CD8-positive, alpha-beta memory T cell (primary cell): Measurements from ENCODE around the gene CLIC1. TPM values are rescaled to one million over a fixed set of nuclear protein-coding genes. Genes with fewer than 3 reads are reported as not detected.

ENCODE experiments used
- CTCF ChIA-PET: fragments of 350-600 bp; sonication (Branson Sonifier 250); formaldehyde crosslinking; loops from one replicate; lab custom pipeline; 2021; ENCODE audit warnings: antibody characterized with exemption; lab: Charles Lee
- POLR2A ChIA-PET: fragments of 350-600 bp; sonication (Branson Sonifier 250); formaldehyde crosslinking; loops from one replicate; lab custom pipeline; 2021; ENCODE audit warnings: antibody characterized with exemption; lab: Charles Lee
- DNase-seq, 5 donors: peaks; one replicate each; pipeline versions ENCODE4 v3.0.0 to v3.0.0-alpha.2; 2020 to 2022; ENCODE audit warnings: mixed read lengths in 1 of 5
- H3K27ac ChIP-seq: one replicate; pipeline ENCODE4 v1.7.0; 2013; ENCODE audit warnings: low read depth, mild to moderate bottlenecking, low read length, moderate library complexity
- H3K27me3 ChIP-seq: 2 replicates; pipeline ENCODE4 v1.7.0; 2013; ENCODE audit warnings: low read length, mild to moderate bottlenecking; ENCODE audit not compliant: insufficient read depth, poor library complexity, severe bottlenecking
- H3K36me3 ChIP-seq: 2 replicates; pipeline ENCODE4 v1.7.0; 2013; ENCODE audit warnings: mild to moderate bottlenecking, low read length, moderate library complexity; ENCODE audit not compliant: insufficient read depth
- H3K4me1 ChIP-seq: 2 replicates; pipeline ENCODE4 v1.7.0; 2013; ENCODE audit warnings: mild to moderate bottlenecking, low read length, moderate library complexity; ENCODE audit not compliant: insufficient read depth
- H3K4me3 ChIP-seq: 2 replicates; pipeline ENCODE4 v1.7.0; 2013; ENCODE audit warnings: mild to moderate bottlenecking, low read length
- H3K9me3 ChIP-seq: 2 replicates; pipeline ENCODE4 v1.7.0; 2013; ENCODE audit warnings: mild to moderate bottlenecking, low read length
- H3K27ac Mint-ChIP-seq, 8 donors: one replicate each; pipeline ENCODE4 v1.8.0; 2020 to 2021; ENCODE audit warnings: mixed read lengths in 8 of 8, mild to moderate bottlenecking in 6 of 8, inconsistent platforms in 3 of 8, moderate library complexity in 3 of 8
- H3K27me3 Mint-ChIP-seq, 2 donors: one replicate each; pipeline ENCODE4 v1.8.0; 2020 to 2021; ENCODE audit warnings: mixed read lengths in 2 of 2, mild to moderate bottlenecking in 1 of 2, moderate library complexity in 1 of 2
- H3K36me3 Mint-ChIP-seq, 3 donors: one replicate each; pipeline ENCODE4 v1.8.0; 2020 to 2021; ENCODE audit warnings: mixed read lengths in 3 of 3, inconsistent platforms in 1 of 3, mild to moderate bottlenecking in 1 of 3
- H3K4me1 Mint-ChIP-seq, 3 donors: one replicate each; pipeline ENCODE4 v1.8.0; 2020 to 2021; ENCODE audit warnings: mixed read lengths in 3 of 3, inconsistent platforms in 1 of 3, mild to moderate bottlenecking in 1 of 3
- H3K4me3 Mint-ChIP-seq, 7 donors: one replicate each; pipeline ENCODE4 v1.8.0; 2020 to 2021; ENCODE audit warnings: mixed read lengths in 7 of 7, mild to moderate bottlenecking in 6 of 7, moderate library complexity in 4 of 7, inconsistent platforms in 2 of 7
- H3K9me3 Mint-ChIP-seq, 5 donors: one replicate each; pipeline ENCODE4 v1.8.0; 2020 to 2022; ENCODE audit warnings: mixed read lengths in 5 of 5, mild to moderate bottlenecking in 3 of 5, moderate library complexity in 2 of 5, inconsistent platforms in 1 of 5
- polyA plus RNA-seq: library from polyadenylated mRNA; unstranded; fragments of 300-500 nt; fragmentation: Illumina TruSeq; gene quantifications from one replicate; pipeline ENCODE4 v1.2.3, GENCODE V29; 2021
- total RNA-seq, 2 experiments: library from RNA; stranded (reverse); gene quantifications; one replicate each; pipeline ENCODE4 v1.2.3, GENCODE V29; 2021

CLIC1 gene
- total and polyA plus RNA-seq, 3 experiments from 2014 or later, result 377 to 657 (median 377) TPM

DNA sequence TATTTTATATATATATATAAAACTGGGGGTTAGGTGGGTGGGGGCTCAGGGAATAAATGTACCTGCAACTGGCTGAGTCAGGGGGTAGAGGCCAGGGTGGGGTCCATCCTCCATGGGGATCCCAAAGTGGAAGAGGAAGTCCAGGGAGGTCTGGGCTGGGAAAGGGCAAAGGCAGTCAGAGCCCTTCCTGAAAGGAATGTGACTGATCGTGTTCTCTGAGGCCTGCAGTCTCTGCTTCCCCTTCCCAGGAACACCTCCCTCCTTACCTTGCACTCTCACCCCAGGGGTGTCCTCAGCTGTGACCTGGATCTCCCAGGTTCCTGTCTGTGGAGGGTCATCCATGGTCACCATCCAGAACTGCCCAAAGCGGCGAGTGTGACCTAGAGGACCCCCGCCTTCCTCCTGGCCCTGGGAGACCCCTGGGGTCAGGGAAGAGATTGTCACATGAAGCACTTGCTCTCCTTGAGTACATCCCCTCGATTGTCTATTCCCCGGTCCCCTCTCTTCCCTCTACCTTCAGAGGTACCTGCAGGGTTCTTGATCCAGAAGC is 30.8 kb upstream of the CLIC1 start:
- Histone ChIP-seq H3K4me3 (no peak overlapping the region), H3K4me1 (peaks cover 20% of the 10 kb centered on the region), H3K36me3 (no peaks in the 10 kb centered on the region), H3K27ac (no peak overlapping the region), H3K9me3 (no peaks in the 10 kb centered on the region), H3K27me3 (no peaks in the 10 kb centered on the region)
- POLR2A ChIA-PET, result no interaction called here
- H3K4me1 Mint-ChIP-seq, result peaks cover 14 to 18% (median 16%) of the 10 kb centered on the region in 3 donors
- peaks cover 0 to 3% (median 0%) of the 10 kb centered on the region in 5 donors for H3K9me3 Mint-ChIP-seq
- H3K4me3 Mint-ChIP-seq, result no peak overlapping the region
- DNase-seq, result no peak
- peaks cover 0 to 1% (median 0%) of the 10 kb centered on the region in 3 donors for H3K36me3 Mint-ChIP-seq
- H3K27ac Mint-ChIP-seq, result no peak overlapping the region
- CTCF ChIA-PET, result interaction anchor here (0.9 to 1.5 kb wide), 2 partner anchors 37 to 63 kb away, joined by 3 read pairs; no protein-coding TSS in a partner anchor
- H3K27me3 Mint-ChIP-seq, result no peaks in the 10 kb centered on the region

DNA sequence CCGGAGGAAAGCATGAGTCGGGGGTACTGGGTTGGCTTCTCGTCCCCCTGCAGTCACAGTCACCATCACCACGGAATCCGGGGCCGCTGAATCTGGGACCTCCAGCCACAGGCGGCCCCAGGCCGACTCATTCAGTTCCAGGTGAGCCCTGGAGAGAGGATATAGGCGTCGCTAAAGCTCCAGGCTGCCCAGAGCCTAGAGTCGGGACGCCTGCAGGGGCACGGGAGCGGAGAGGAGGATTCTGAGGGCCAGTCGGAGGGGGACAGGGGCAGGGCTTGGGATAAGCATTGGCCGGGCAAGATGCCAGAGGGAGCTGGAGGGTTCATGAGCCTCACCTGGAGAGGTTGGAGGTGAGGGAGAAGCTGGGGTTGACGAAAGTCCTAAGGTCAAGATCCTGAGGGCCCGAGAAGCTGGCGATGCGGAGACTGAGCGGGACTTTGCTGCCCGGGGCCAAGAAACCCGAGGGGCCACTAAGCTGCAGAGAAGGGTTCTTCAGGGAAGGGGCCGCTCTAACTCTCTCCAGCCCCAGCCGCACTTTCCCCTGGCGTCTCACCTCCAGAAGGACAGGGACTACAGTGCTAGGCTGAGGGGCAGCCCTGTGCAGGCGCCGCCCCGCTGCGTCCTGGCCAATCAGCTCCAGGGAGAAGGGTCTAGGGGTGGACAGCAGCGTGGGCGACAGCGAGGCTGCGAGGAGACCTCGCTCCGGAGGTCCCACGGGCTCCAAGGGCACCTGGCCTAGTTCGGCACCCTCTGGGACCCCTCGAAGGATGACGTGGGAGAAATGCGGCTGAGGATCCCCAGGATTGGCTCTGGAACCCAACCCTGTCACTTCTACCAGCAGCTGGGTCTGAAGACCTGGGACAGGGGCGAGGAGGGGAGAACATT is 29.8 kb upstream of the CLIC1 start:
- no peaks in the 10 kb centered on the region for H3K27me3 Mint-ChIP-seq
- Histone ChIP-seq H3K36me3 (no peaks in the 10 kb centered on the region), H3K27me3 (no peaks in the 10 kb centered on the region), H3K9me3 (no peaks in the 10 kb centered on the region), H3K4me3 (no peak overlapping the region), H3K4me1 (peaks cover 11% of the 10 kb centered on the region), H3K27ac (no peak overlapping the region)
- POLR2A ChIA-PET, result no interaction called here
- no peak overlapping the region for H3K4me3 Mint-ChIP-seq
- CTCF ChIA-PET, result no interaction called here
- peaks cover 8 to 10% (median 9%) of the 10 kb centered on the region in 3 donors for H3K4me1 Mint-ChIP-seq
- H3K9me3 Mint-ChIP-seq, result no peaks in the 10 kb centered on the region
- peaks cover 0 to 1% (median 0%) of the 10 kb centered on the region in 3 donors for H3K36me3 Mint-ChIP-seq
- H3K27ac Mint-ChIP-seq, result peak overlapping the region in 1 of 8 donors; percentile 65
- no peak for DNase-seq

DNA sequence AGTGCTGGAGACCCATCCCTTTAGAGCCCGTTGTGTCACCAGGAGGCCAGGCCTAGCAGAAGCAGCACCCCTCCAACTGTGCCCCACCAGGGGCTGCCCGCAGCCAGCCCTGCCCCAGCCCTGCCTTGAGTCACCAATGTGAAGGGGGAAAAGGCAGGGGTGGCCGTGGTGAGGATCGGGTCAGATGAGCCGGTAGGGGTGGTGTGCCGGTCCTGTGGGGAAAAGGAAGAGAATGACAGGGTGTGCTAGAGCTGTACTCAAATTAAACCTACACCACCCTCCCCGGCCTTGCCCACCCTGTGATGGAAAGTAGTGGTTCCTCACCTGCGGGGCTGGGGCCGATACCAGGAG is 29.2 kb upstream of the CLIC1 start:
- ChIA-PET POLR2A (no interaction called here), CTCF (no interaction called here)
- H3K36me3 ChIP-seq, result no peaks in the 10 kb centered on the region
- H3K27ac ChIP-seq, result no peak overlapping the region
- Mint-ChIP-seq H3K4me1 (peaks cover 5 to 7% (median 6%) of the 10 kb centered on the region in 3 donors), H3K36me3 (peaks cover 0 to 3% (median 3%) of the 10 kb centered on the region in 3 donors), H3K4me3 (no peak overlapping the region), H3K9me3 (no peaks in the 10 kb centered on the region), H3K27me3 (no peaks in the 10 kb centered on the region), H3K27ac (peak overlapping the region in 1 of 8 donors; percentile 68)
- H3K9me3 ChIP-seq, result no peaks in the 10 kb centered on the region
- H3K27me3 ChIP-seq, result no peaks in the 10 kb centered on the region
- no peak overlapping the region for H3K4me3 ChIP-seq
- H3K4me1 ChIP-seq, result peaks cover 6% of the 10 kb centered on the region
- DNase-seq, result no peak

DNA sequence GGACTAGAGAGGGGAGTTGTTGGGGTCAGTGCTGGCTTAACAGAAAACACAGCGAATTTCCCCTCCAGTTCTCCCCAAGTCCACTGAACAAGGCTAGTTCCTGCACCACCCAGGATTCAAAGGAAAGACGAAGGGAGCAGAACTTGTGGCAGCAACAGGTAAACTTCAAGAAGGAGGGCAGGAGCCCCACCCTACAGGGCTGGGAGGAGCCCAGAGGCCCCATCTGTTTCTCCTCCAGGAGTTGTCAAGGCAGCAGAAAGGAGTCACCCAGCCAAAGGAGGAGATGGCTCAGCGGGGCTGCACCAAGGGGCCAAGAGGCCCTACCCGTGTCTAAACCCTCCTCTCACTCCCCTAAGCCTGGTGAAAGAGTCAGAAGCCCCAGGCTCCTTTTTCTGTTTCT is 27.9 kb upstream of the CLIC1 start:
- no peaks in the 10 kb centered on the region for H3K9me3 ChIP-seq
- no peak overlapping the region for H3K27ac ChIP-seq
- H3K27me3 ChIP-seq, result no peaks in the 10 kb centered on the region
- no peaks in the 10 kb centered on the region for H3K27me3 Mint-ChIP-seq
- H3K4me3 Mint-ChIP-seq, result no peak overlapping the region
- POLR2A ChIA-PET, result no interaction called here
- peaks cover 0 to 8% (median 7%) of the 10 kb centered on the region in 3 donors for H3K36me3 Mint-ChIP-seq
- DNase-seq, result no peak
- H3K9me3 Mint-ChIP-seq, result no peaks in the 10 kb centered on the region
- H3K4me3 ChIP-seq, result no peak overlapping the region
- CTCF ChIA-PET, result no interaction called here
- peak overlapping the region in 2 of 8 donors; percentile 33 to 50 for H3K27ac Mint-ChIP-seq
- peaks cover 6% of the 10 kb centered on the region for H3K36me3 ChIP-seq
- H3K4me1 Mint-ChIP-seq, result no peaks in the 10 kb centered on the region
- no peaks in the 10 kb centered on the region for H3K4me1 ChIP-seq

DNA sequence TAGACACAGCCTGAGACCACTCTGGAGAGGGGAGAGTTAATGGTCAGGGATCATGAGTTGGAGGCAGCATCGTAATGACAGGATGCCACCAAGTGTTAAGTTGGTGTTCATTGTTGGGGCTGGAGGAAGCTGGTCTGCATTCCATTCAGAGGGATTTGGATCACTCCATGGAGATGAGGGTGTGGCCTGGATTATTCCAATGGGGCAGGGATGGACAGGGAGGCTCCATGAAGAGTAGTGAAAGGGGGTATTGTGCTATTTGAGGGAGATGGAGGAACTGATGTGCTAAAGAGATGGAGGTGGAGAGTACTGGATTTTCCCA is 27.2 kb upstream of the CLIC1 start:
- peaks cover 0 to 12% (median 8%) of the 10 kb centered on the region in 3 donors for H3K36me3 Mint-ChIP-seq
- H3K27me3 Mint-ChIP-seq, result no peaks in the 10 kb centered on the region
- H3K9me3 Mint-ChIP-seq, result no peaks in the 10 kb centered on the region
- Histone ChIP-seq H3K4me1 (no peaks in the 10 kb centered on the region), H3K36me3 (peaks cover 6% of the 10 kb centered on the region), H3K4me3 (no peak overlapping the region), H3K27ac (no peak overlapping the region), H3K9me3 (no peaks in the 10 kb centered on the region), H3K27me3 (no peaks in the 10 kb centered on the region)
- no peaks in the 10 kb centered on the region for H3K4me1 Mint-ChIP-seq
- ChIA-PET CTCF (no interaction called here), POLR2A (no interaction called here)
- peak overlapping the region in 4 of 8 donors; percentile 33 to 70 (median 44) for H3K27ac Mint-ChIP-seq
- H3K4me3 Mint-ChIP-seq, result no peak overlapping the region
- no peak for DNase-seq

DNA sequence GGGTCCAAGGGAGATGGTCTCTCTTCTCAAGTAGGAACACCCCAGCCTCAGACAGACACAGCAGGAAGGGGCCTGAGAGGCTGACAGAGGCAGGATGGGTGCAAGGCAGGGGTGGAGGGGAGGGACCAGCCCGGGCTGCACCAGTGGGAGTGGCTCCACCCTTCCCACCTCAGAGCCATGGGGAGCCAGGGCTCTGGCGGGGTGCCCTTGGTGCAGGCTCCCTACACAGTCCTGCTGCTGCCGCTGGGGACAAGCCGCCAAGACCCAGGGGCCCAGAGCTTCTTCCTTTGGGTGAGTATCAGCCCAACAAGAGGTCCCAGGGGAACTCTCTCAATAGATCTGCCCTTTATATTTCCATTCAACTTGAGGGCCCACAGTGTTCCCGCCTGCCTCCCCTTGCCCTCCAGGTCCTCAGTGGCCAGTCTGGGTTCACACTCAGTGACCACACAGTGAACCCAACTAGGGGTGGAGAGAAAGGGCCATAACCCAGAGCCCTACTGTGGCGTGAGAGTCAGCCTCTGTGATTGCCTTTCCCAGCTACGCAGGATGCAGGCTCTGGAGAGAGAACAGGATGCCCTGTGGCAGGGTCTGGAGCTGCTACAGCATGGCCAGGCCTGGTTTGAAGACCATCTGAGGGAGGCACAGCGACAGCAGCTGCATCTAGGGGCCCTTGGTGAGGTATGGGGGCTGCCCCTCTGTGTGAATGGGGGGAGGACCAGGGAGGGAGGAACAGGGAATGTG is 26.7 kb upstream of the CLIC1 start:
- H3K27me3 ChIP-seq, result no peaks in the 10 kb centered on the region
- CTCF ChIA-PET, result no interaction called here
- peak overlapping the region in 3 of 8 donors; percentile 38 to 70 (median 56) for H3K27ac Mint-ChIP-seq

DNA sequence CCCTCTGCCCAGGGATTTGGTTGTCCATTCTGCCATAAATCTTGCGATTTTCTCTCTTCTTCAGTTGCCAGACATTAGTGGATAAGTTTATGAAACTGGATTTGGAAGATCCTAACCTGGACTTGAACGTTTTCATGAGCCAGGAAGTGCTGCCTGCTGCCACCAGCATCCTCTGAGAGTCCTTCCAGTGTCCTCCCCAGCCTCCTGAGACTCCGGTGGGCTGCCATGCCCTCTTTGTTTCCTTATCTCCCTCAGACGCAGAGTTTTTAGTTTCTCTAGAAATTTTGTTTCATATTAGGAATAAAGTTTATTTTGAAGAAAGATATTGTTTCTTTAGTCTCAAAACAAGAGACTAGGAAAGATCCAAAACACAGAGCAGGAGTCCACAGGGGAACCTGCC is 26.0 kb upstream of the CLIC1 start, which contains the start of gene SAPCD1:
SAPCD1 (plus strand) TSS at position 301 of the 400 bp plus-strand sequence. CDS start 399 bp downstream, outside the sequence.
- no peak within 1 kb of the TSS for H3K4me3 Mint-ChIP-seq
- H3K4me3 ChIP-seq, result no peak within 1 kb of the TSS
- H3K27me3 Mint-ChIP-seq, result no peaks in the 10 kb centered on the region
- no peaks in the 10 kb centered on the region for H3K4me1 Mint-ChIP-seq
- POLR2A ChIA-PET, result no interaction called here
- no peaks in the 10 kb centered on the region for H3K9me3 ChIP-seq
- H3K27ac Mint-ChIP-seq, result peak within 1 kb of the TSS in 5 of 8 donors; percentile 24 to 70 (median 45)
- no peaks in the 10 kb centered on the region for H3K9me3 Mint-ChIP-seq
- H3K4me1 ChIP-seq, result no peaks in the 10 kb centered on the region
- DNase-seq, result no peak
- no peaks in the 10 kb centered on the region for H3K27me3 ChIP-seq
- peaks cover 0 to 12% (median 8%) of the 10 kb centered on the region in 3 donors for H3K36me3 Mint-ChIP-seq
- CTCF ChIA-PET, result no interaction called here
- H3K27ac ChIP-seq, result no peak within 1 kb of the TSS
- peaks cover 6% of the 10 kb centered on the region for H3K36me3 ChIP-seq

More for the DNA sequence above, 26.7 kb upstream of the CLIC1 start:
- peaks cover 0 to 12% (median 8%) of the 10 kb centered on the region in 3 donors for H3K36me3 Mint-ChIP-seq
- no peaks in the 10 kb centered on the region for H3K4me1 Mint-ChIP-seq
- Histone ChIP-seq H3K4me1 (no peaks in the 10 kb centered on the region), H3K36me3 (peaks cover 6% of the 10 kb centered on the region), H3K4me3 (no peak overlapping the region), H3K9me3 (no peaks in the 10 kb centered on the region), H3K27ac (no peak overlapping the region)
- H3K4me3 Mint-ChIP-seq, result no peak overlapping the region
- H3K9me3 Mint-ChIP-seq, result no peaks in the 10 kb centered on the region
- POLR2A ChIA-PET, result no interaction called here
- no peaks in the 10 kb centered on the region for H3K27me3 Mint-ChIP-seq
- no peak for DNase-seq
